GM12891 (cell line): ENCODE data around the gene SIK3.

Experiments used
- DNase-seq: peaks from one replicate; pipeline ENCODE4 v3.0.0; 2011; ENCODE audit warnings: low spot score; ENCODE audit not compliant: insufficient read length
- FAIRE-seq: peaks from 2 replicates; lab custom pipeline; 2011; peaks lifted over from hg19 to GRCh38; lab: Jason Lieb, UNC
- PAX5 ChIP-seq: IDR thresholded peaks from 2 replicates; pipeline ENCODE4 v1.6.1; 2011; ENCODE audit warnings: low read length, moderate library complexity, mild to moderate bottlenecking; ENCODE audit not compliant: insufficient read depth, severe bottlenecking
- POLR2A ChIP-seq: IDR thresholded peaks from 2 replicates; pipeline ENCODE4 v1.6.1; 2011; ENCODE audit warnings: low read depth, low read length, control low read depth
- POLR2AphosphoS5 ChIP-seq: IDR thresholded peaks from 2 replicates; pipeline ENCODE4 v1.6.1; 2011; ENCODE audit warnings: low read depth, low read length, control low read depth
- POU2F2 ChIP-seq: IDR thresholded peaks from 2 replicates; pipeline ENCODE4 v1.6.1; 2011; ENCODE audit warnings: low read depth, mild to moderate bottlenecking, control low read depth, low read length, moderate library complexity
- SPI1 ChIP-seq: IDR thresholded peaks from 2 replicates; pipeline ENCODE4 v1.6.1; 2011; ENCODE audit warnings: low read depth, low read length, control low read depth
- TAF1 ChIP-seq: IDR thresholded peaks from 2 replicates; pipeline ENCODE4 v1.6.1; 2011; ENCODE audit warnings: low read depth, low read length, control low read depth

Gene SIK3

GRCh38 chr11:116909245-116909644 is 189.0 kb downstream of the SIK3 start:
- TF ChIP-seq SPI1 (no peak), POLR2A (no peak), POLR2AphosphoS5 (no peak)
- no peak for FAIRE-seq
- DNase-seq = no peak

DNA sequence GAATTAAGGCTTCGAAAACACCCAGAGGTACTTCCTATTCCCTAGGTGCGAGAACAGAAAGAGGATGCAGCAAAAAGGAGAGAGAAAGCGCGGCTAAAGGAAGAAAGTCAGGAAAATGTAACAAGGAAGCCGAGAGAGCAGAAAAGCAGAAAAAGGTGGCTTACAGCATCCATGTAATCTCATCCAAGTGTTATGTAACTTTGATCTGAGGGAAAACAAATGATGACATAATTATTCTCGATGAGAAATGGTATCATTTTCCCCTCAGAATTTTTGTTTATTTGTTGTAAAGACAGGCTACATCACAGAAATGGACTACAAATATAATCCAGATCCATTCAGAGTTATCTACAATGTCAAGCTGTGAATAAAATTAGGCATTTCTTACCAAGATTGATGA is 191.7 kb downstream of the SIK3 start:
- FAIRE-seq (no peak), DNase-seq (no peak)
- TF ChIP-seq SPI1 = no peak
- TF ChIP-seq POLR2A = no peak
- no peak for TF ChIP-seq TAF1
- no peak for TF ChIP-seq POLR2AphosphoS5
- no peak for TF ChIP-seq PAX5
- no peak for TF ChIP-seq POU2F2

DNA sequence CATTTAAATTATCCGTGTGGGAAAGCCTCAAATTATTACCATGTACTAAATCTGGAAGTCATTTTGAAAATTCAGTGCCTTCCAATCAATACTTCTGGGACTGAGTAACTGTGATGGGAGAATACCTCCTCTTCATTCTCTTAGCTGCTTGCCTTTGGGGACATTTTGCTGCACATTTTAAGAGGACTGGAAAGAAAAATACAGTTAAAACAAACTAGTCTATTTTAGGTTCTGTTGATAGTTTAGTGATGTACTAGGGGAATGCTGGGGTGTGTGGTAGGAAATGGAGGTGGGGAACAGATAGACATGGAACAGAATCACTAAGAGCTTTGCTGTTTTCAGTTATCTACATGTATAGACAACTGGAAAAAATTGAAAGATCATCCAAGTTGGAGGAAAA is 195.1 kb downstream of the SIK3 start:
- no peak for TF ChIP-seq POU2F2
- no peak for TF ChIP-seq SPI1
- FAIRE-seq = no peak
- no peak for DNase-seq

GRCh38 chr11:116901964-116902688 is 196.1 kb downstream of the SIK3 start:
- DNase-seq (no peak), FAIRE-seq (no peak)
- no peak for TF ChIP-seq PAX5
- TF ChIP-seq POLR2A = no peak
- no peak for TF ChIP-seq POU2F2
- no peak for TF ChIP-seq POLR2AphosphoS5
- TF ChIP-seq TAF1 = no peak
- no peak for TF ChIP-seq SPI1

DNA sequence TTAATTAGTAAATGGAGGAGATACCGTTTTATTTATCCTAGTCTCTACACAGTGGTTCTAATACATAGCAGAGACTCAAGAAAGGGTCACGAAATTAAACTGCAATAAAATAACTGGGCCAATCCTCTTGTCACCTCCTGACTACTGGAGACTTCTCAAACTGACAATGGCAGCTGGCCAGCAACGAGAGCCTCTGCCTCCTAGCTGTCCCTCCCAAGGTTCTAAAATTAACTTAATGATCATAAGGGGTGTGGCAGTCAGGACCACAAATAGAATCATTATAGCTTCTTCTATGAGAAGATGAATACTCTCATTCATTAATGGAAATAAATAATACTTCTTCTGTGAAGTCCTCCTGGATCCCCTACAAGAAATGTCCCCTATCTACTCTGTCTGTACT is 197.0 kb downstream of the SIK3 start:
- FAIRE-seq = no peak
- no peak for DNase-seq
- TF ChIP-seq TAF1 (no peak), PAX5 (no peak), POLR2A (no peak), POU2F2 (no peak), SPI1 (no peak), POLR2AphosphoS5 (no peak)

- DNase-seq (no peak), FAIRE-seq (no peak)
- TF ChIP-seq SPI1 (no peak), POLR2A (no peak), POU2F2 (no peak), PAX5 (no peak), TAF1 (no peak), POLR2AphosphoS5 (no peak)
Observed at GRCh38 chr11:116896211-116896610, 202.0 kb downstream of the SIK3 start.

GRCh38 chr11:116895048-116895757 is 203.0 kb downstream of the SIK3 start:
- no peak for TF ChIP-seq SPI1
- TF ChIP-seq TAF1 = no peak
- TF ChIP-seq POLR2AphosphoS5 = no peak
- no peak for TF ChIP-seq PAX5
- TF ChIP-seq POU2F2 = no peak
- no peak for TF ChIP-seq POLR2A
- FAIRE-seq = no peak
- no peak for DNase-seq

GRCh38 chr11:116893906-116894305 is 204.3 kb downstream of the SIK3 start:
- DNase-seq = no peak
- FAIRE-seq = no peak
- TF ChIP-seq POU2F2 (no peak), POLR2AphosphoS5 (no peak), POLR2A (no peak), PAX5 (no peak), TAF1 (no peak), SPI1 (no peak)

- TF ChIP-seq PAX5 = no peak
- TF ChIP-seq TAF1 = no peak
- TF ChIP-seq SPI1 = no peak
- TF ChIP-seq POU2F2 = no peak
- no peak for TF ChIP-seq POLR2A
- no peak for TF ChIP-seq POLR2AphosphoS5
- DNase-seq (no peak), FAIRE-seq (no peak)
Observed at GRCh38 chr11:116893437-116893836, 204.8 kb downstream of the SIK3 start.

DNA sequence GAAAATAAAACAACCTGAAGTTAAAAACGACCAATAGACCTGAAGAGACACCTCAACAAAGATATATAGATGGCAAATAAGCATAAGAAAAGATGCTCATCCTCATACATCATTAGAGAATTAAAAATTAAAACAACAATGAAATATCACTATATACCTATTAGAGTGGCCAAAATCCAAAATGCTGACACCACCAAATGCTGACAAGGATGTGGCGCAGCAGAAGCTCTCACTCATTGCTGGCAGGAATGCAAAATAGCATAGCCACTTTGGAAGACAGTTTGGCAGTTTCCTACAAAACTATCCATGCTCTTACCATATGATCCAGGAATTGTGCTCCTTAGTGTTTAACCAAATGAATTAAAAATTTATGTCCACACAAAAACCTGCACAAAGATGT is 205.9 kb downstream of the SIK3 start:
- no peak for TF ChIP-seq TAF1
- TF ChIP-seq SPI1 = no peak
- no peak for TF ChIP-seq POLR2AphosphoS5
- TF ChIP-seq POLR2A = no peak
- no peak for TF ChIP-seq POU2F2
- no peak for TF ChIP-seq PAX5
- no peak for DNase-seq
- no peak for FAIRE-seq
